ENCODE results near the gene ZNF23.
"Not testable (repeated sequence)": the region's sequence is repeated elsewhere in the genome, so short reads cannot be mapped to it uniquely, and the experiment has no call there.

Gene ZNF23
- 0.17 to 2.9 (median 0.63) reads per million in 17 experiments for total RNA-seq

GRCh38 chr16:71461686-71462648, at the start of gene ZNF23:
ZNF23 (minus strand) TSS chr16:71462247; CDS start chr16:71456796, 5,451 bp downstream.
- DNase-seq = peak; percentile 83 to 92 (median 89)

GRCh38 chr16:71507061-71507460, 45.0 kb upstream of the ZNF23 start:
- DNase-seq = no peak

- DNase-seq = no peak
Measured at GRCh38 chr16:71504901-71505300, 42.9 kb upstream of the ZNF23 start.

- not testable (repeated sequence) for DNase-seq
Measured at GRCh38 chr16:71504051-71504450, 42.0 kb upstream of the ZNF23 start.

GRCh38 chr16:71501547-71501946, 39.5 kb upstream of the ZNF23 start:
- DNase-seq = no peak

GRCh38 chr16:71500964-71501363, 38.9 kb upstream of the ZNF23 start:
- DNase-seq = no peak

GRCh38 chr16:71499775-71500364, 37.8 kb upstream of the ZNF23 start:
- peak; percentile 64 to 75 (median 68) for DNase-seq

- no peak for DNase-seq
Measured at GRCh38 chr16:71498031-71498430, 36.0 kb upstream of the ZNF23 start.

- no peak for DNase-seq
Measured at GRCh38 chr16:71493213-71493612, 31.2 kb upstream of the ZNF23 start.

- DNase-seq = no peak
Measured at GRCh38 chr16:71492786-71493185, 30.7 kb upstream of the ZNF23 start.

- no peak for DNase-seq
Measured at GRCh38 chr16:71491054-71491453, 29.0 kb upstream of the ZNF23 start.

GRCh38 chr16:71490361-71490760, 28.3 kb upstream of the ZNF23 start:
- DNase-seq = no peak

GRCh38 chr16:71489122-71489521, 27.1 kb upstream of the ZNF23 start, which contains the start of gene ZNF19:
ZNF19 (minus strand) TSS chr16:71489324; CDS start chr16:71482114, 7,210 bp downstream.
- no peak for DNase-seq

GRCh38 chr16:71484006-71484893, 22.2 kb upstream of the ZNF23 start:
- peak; percentile 88 to 94 (median 92) for DNase-seq

- no peak for DNase-seq
Measured at GRCh38 chr16:71482569-71482968, 20.5 kb upstream of the ZNF23 start.

GRCh38 chr16:71480956-71481355, 18.9 kb upstream of the ZNF23 start:
- DNase-seq = no peak

GRCh38 chr16:71479420-71479819, 17.4 kb upstream of the ZNF23 start:
- peak in 3 of 4 experiments; percentile 21 to 24 (median 24) for DNase-seq

GRCh38 chr16:71476457-71477124, 14.5 kb upstream of the ZNF23 start:
- no peak for DNase-seq

- DNase-seq = no peak
Measured at GRCh38 chr16:71474864-71475263, 12.8 kb upstream of the ZNF23 start.

- DNase-seq = no peak
Measured at GRCh38 chr16:71473891-71474290, 11.8 kb upstream of the ZNF23 start.

- no peak for DNase-seq
Measured at GRCh38 chr16:71472931-71473330, 10.9 kb upstream of the ZNF23 start.

- no peak for DNase-seq
Measured at GRCh38 chr16:71472051-71472450, 10.0 kb upstream of the ZNF23 start.

Data from suppressor macrophage (primary cell).